ENCODE measurements around the gene SRSF1.

SRSF1 gene

GRCh38 chr17:58019039-58019438, 12.0 kb upstream of the SRSF1 start:
- DNase-seq (ENCODE audit: low read depth), result no peak

- no peak for DNase-seq (ENCODE audit: low read depth)
Measured at GRCh38 chr17:58010067-58010799, 3.2 kb upstream of the SRSF1 start.

- no peak for DNase-seq (ENCODE audit: low read depth)
Measured at GRCh38 chr17:58007781-58008706, 998 bp upstream of the SRSF1 start.

- DNase-seq (ENCODE audit: low read depth), result peak; percentile 12
Measured at GRCh38 chr17:58006560-58006923, 504 bp downstream of the SRSF1 start.

GRCh38 chr17:58005728-58006559, 1.1 kb downstream of the SRSF1 start:
- no peak for DNase-seq (ENCODE audit: low read depth)

GRCh38 chr17:58005031-58005727, 1.9 kb downstream of the SRSF1 start:
- no peak for DNase-seq (ENCODE audit: low read depth)

- no peak for DNase-seq (ENCODE audit: low read depth)
Measured at GRCh38 chr17:58004060-58004459, 3.0 kb downstream of the SRSF1 start.

GRCh38 chr17:58002973-58003372, 4.1 kb downstream of the SRSF1 start:
- no peak for DNase-seq (ENCODE audit: low read depth)

- no peak for DNase-seq (ENCODE audit: low read depth)
Measured at GRCh38 chr17:58002154-58002948, 4.7 kb downstream of the SRSF1 start.

GRCh38 chr17:58001461-58002124, 5.5 kb downstream of the SRSF1 start:
- no peak for DNase-seq (ENCODE audit: low read depth)

GRCh38 chr17:57999496-58000017, 7.5 kb downstream of the SRSF1 start:
- DNase-seq (ENCODE audit: low read depth), result no peak

GRCh38 chr17:57999010-57999495, 8.0 kb downstream of the SRSF1 start:
- DNase-seq (ENCODE audit: low read depth), result no peak

- DNase-seq (ENCODE audit: low read depth), result no peak
Measured at GRCh38 chr17:57997085-57997809, 9.8 kb downstream of the SRSF1 start.

- DNase-seq (ENCODE audit: low read depth), result peak; percentile 10
Measured at GRCh38 chr17:57995076-57995956, 11.7 kb downstream of the SRSF1 start.

GRCh38 chr17:57994436-57994835, 12.6 kb downstream of the SRSF1 start:
- DNase-seq (ENCODE audit: low read depth), result no peak

- no peak for DNase-seq (ENCODE audit: low read depth)
Measured at GRCh38 chr17:57993471-57994365, 13.3 kb downstream of the SRSF1 start.

GRCh38 chr17:57991537-57991936, 15.5 kb downstream of the SRSF1 start:
- DNase-seq (ENCODE audit: low read depth), result no peak
